Muscle layer of colon (tissue), 2 donors: Measurements from ENCODE around the gene SLC6A1.

Experiments used
- H3K27ac ChIP-seq: one replicate; pipeline ENCODE4 v1.7.0; 2013; ENCODE audit warnings: low read depth, mild to moderate bottlenecking, low read length, moderate library complexity
- H3K27me3 ChIP-seq, 2 donors: one replicate each; pipeline ENCODE4 v1.7.0; 2013; ENCODE audit warnings: low read length in 2 of 2, mild to moderate bottlenecking in 2 of 2; ENCODE audit not compliant: insufficient read depth in 2 of 2, control insufficient read depth in 1 of 2
- H3K36me3 ChIP-seq: one replicate; pipeline ENCODE4 v1.7.0; 2013; ENCODE audit warnings: mild to moderate bottlenecking, low read length; ENCODE audit not compliant: insufficient read depth
- H3K4me1 ChIP-seq: one replicate; pipeline ENCODE4 v1.7.0; 2013; ENCODE audit warnings: mild to moderate bottlenecking, low read length; ENCODE audit not compliant: insufficient read depth
- H3K4me3 ChIP-seq, 2 donors: one replicate each; pipeline ENCODE4 v1.7.0; 2013; ENCODE audit warnings: low read length in 2 of 2, low read depth in 1 of 2, mild to moderate bottlenecking in 1 of 2, moderate library complexity in 1 of 2
- H3K9ac ChIP-seq: one replicate; pipeline ENCODE4 v1.7.0; 2013; ENCODE audit warnings: low read length
- H3K9me3 ChIP-seq: one replicate; pipeline ENCODE4 v1.7.0; 2013; ENCODE audit warnings: mild to moderate bottlenecking, low read length
- donor health status: abdominal sarcoma.
- donor health status: Adenocarcinoma of cecum.

Gene SLC6A1

DNA sequence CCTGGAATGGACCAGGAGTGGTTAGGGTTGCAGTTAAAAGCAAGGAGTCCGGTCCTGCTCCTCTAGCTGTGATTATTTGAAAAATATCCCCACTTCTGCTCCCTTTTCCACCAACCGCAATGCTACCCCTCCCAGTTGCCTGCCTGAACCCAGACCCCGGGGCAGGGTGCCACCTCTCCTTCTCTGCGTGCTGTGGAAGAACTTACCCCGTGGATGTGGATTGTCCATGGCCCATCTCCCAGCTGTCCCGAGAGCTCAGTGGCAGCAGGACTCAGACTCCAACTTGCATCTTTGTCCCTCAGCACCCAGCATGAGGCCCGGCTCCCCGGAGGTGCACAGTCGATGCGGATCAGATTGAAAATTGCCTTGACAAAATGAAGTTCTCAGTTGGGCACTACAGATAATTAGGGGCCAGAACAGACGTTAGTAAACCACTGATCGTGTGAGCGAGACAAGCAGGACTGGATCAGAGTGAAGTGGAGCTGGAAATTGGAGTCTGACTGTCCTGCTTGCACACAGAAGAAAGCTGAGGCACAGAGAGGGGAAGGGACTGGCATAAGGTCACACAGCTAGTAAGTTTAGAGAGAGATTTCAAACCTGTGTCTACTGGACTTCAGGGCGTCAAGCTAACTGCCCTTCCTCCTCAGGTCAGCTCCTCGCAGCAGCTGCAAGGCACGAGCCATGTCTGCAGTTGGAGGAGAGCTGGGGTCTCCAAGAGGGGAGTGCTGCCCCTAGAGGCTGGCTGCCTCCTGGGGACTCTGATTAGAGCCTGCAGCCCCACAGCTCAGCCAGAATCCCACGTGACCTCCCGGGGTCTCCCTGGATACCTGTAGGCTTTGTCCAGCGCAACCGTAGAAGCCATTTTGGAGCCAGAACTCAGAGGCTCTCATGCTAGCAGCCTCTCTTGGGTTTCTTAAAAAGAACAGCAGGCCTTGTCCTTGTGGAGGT lies 14.7 kb downstream of the SLC6A1 start:
- Histone ChIP-seq H3K27me3 (no peaks in the 10 kb centered on the region), H3K36me3 (no peaks in the 10 kb centered on the region), H3K4me3 (no peak overlapping the region), H3K27ac (no peak overlapping the region), H3K4me1 (no peaks in the 10 kb centered on the region), H3K9me3 (no peaks in the 10 kb centered on the region), H3K9ac (no peak overlapping the region)

DNA sequence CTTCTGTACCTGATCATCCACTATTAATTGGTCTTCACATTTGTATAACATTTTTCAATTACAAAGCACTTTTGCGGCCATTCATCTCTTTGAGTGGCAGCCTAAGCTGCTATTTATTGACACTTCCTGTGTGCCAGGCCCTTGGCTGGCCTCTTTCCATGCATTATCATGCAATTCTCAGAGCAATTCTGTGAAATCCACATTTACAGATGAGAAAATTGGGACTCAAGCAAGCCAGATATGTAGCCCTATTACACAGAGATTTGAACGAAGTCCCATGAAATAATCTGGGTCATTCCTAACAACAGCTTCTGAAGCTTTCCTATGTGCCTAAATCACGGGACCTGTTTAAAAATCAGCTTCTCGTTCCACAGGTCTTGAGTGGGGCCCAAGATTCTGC lies 17.4 kb downstream of the SLC6A1 start:
- Histone ChIP-seq H3K4me1 (no peaks in the 10 kb centered on the region), H3K36me3 (no peaks in the 10 kb centered on the region), H3K27ac (no peak overlapping the region), H3K27me3 (no peaks in the 10 kb centered on the region), H3K9ac (no peak overlapping the region), H3K4me3 (no peak overlapping the region), H3K9me3 (no peaks in the 10 kb centered on the region)

DNA sequence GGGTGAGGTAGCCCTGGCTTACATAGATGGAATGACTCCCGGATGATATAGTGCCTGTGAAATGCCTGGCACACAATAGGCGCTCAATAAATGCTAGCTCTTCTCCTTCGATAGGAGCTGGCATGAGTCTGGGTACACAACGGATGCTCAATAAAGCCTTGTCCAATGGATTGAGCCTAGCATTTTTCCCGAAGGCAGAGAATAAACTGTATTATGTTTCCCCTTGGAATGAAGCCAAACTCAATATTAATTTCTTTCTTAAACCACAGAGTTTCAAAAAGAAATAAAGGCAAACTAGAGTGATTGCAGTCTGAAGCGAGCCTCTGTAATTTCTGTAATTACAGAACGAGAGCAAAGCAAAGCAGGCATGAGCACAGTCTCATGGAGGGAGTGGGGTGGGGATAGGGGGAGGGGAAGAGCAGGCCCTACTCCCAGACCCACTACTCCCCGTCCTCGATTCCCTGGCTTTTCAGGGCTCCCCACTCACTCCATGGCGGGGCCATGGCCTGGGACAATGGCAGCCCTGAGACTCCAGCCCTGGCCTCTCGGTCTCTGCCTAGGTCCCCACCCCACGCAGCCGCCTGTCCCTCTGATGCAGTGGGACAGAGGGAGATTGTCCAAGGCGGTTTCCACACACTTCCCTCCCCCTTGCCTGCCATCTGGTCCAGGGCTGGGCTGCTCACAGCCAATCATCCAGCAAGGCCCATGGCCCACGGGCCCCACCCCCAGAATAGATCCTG lies 18.0 kb downstream of the SLC6A1 start:
- Histone ChIP-seq H3K4me1 (no peaks in the 10 kb centered on the region), H3K9ac (no peak overlapping the region), H3K36me3 (no peaks in the 10 kb centered on the region), H3K27ac (no peak overlapping the region), H3K9me3 (no peaks in the 10 kb centered on the region), H3K4me3 (no peak overlapping the region), H3K27me3 (no peaks in the 10 kb centered on the region)

DNA sequence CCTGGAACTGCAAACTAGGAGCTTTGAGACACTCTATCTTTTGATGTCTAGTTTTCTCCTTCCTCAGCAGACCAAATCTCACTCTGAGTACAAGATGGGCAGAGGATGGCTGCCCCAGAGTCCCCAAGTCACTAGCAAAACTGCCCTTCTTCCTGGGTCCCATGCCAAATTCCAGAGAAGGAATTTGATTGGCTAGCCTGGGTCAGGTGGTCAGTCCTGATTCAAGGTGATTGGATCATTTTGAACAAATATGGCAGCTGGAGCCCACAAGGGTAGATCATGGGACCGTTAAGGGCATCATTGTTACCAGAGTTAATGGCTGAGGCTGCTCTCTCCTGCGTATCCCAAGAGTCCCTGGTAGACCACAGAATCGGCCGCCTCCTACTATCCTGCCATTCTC lies 21.7 kb downstream of the SLC6A1 start:
- Histone ChIP-seq H3K4me3 (no peak overlapping the region), H3K36me3 (no peaks in the 10 kb centered on the region), H3K27ac (no peak overlapping the region), H3K27me3 (no peaks in the 10 kb centered on the region), H3K4me1 (no peaks in the 10 kb centered on the region), H3K9ac (no peak overlapping the region), H3K9me3 (no peaks in the 10 kb centered on the region)

DNA sequence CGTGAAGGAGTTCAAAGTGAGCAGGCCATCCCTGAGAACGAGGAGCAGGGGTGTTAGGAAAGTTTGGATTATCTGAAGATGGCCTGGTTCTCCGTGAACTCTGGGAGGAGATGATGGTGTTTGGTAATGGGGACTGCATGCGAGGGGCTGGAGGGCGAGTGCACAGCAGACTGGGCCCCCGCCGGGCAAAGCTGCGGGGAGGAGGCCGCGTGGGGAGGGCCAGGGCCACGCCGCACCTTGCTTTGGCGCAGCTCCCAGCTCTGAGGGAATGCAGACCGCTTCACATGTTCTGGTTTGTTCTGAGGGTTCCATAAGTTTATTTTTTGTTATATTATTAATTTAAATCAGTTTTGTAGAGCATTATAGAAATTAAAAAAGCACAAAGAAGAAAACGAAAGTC lies 22.2 kb downstream of the SLC6A1 start:
- no peaks in the 10 kb centered on the region for H3K27me3 ChIP-seq
- H3K9me3 ChIP-seq: no peaks in the 10 kb centered on the region
- H3K4me3 ChIP-seq: no peak overlapping the region
- no peak overlapping the region for H3K27ac ChIP-seq
- H3K4me1 ChIP-seq: no peaks in the 10 kb centered on the region
- no peak overlapping the region for H3K9ac ChIP-seq
- no peaks in the 10 kb centered on the region for H3K36me3 ChIP-seq

DNA sequence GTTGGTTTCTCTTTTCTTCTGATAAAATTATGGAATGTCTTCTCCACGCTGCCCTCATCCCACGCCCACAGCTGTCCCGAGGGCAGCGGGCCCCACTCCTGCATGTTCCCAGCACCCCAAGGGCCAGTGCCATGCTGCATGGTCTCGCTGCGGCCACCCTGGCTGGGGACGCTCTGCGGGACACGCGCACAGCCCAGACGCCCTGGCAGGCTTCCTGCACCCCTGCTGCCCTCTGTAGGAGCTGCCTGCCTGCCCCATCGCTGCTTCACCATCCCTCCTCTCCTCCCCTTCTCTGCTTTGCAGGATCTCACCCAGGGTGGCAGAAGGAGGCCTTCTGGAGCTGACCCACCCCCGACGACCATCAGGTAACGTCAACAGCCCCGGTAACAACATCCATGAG lies 22.8 kb downstream of the SLC6A1 start:
- no peaks in the 10 kb centered on the region for H3K9me3 ChIP-seq
- H3K36me3 ChIP-seq: no peaks in the 10 kb centered on the region
- H3K27ac ChIP-seq: no peak overlapping the region
- H3K4me3 ChIP-seq: no peak overlapping the region
- no peaks in the 10 kb centered on the region for H3K27me3 ChIP-seq
- no peak overlapping the region for H3K9ac ChIP-seq
- no peaks in the 10 kb centered on the region for H3K4me1 ChIP-seq

DNA sequence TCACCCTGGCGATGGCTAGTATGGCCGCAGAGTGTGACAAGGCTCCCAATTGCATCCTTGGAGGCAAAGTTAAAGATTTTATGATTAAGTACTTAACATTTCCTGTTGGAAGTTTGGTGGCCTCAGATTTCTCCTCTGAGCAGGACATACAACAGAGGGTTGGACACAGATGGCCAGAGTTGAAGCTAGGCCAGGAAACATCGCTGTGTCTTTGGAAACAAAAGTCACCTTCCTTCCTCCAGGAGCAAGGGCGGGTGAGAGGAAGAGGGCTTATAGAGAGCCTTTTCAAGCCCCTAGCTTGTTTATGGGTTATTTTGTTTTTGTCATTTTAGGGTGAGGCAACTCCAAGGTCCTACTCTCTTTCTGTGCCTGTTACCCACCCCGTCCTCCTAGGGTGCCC lies 24.2 kb downstream of the SLC6A1 start:
- H3K4me1 ChIP-seq: no peaks in the 10 kb centered on the region
- no peaks in the 10 kb centered on the region for H3K36me3 ChIP-seq

DNA sequence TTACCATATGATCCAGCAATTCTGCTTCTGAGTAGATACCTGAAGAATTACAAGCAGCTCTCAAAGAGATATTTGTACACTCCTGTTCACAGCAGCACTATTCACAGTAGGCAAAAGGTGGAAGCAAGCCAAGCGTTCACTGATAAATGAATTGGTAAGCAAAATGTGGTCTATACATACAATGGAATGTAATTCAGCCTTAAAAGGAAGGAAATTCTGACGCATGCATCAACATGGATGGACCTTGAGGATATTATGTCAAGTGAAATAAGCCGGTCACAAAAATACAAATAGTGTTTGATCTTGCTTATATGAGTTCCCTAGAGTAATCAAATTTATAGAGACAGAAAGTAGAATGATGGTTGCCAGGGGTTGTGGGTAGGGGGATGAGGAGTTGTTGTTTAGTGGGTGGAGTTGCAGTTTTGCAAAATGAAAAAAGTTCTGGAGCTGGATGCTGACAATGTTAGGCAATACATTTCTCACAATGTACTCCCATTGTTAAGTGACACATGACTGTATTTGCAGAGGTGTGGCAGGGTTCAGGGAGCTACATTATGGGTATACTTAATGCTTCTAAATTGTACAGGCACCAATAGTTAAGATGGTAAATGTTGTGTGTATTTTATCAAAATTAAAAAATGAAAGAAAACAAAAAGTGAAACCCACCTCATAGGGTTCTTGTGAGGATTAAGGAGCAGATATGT lies 26.7 kb downstream of the SLC6A1 start:
- Histone ChIP-seq H3K9me3 (no peaks in the 10 kb centered on the region), H3K4me3 (no peak overlapping the region), H3K27me3 (no peaks in the 10 kb centered on the region), H3K27ac (no peak overlapping the region), H3K36me3 (no peaks in the 10 kb centered on the region), H3K9ac (no peak overlapping the region), H3K4me1 (no peaks in the 10 kb centered on the region)

More for the DNA sequence above, 24.2 kb downstream of the SLC6A1 start:
- no peaks in the 10 kb centered on the region for H3K9me3 ChIP-seq
- H3K9ac ChIP-seq: no peak overlapping the region
- no peak overlapping the region for H3K27ac ChIP-seq
- H3K27me3 ChIP-seq: no peaks in the 10 kb centered on the region
- no peak overlapping the region for H3K4me3 ChIP-seq

DNA sequence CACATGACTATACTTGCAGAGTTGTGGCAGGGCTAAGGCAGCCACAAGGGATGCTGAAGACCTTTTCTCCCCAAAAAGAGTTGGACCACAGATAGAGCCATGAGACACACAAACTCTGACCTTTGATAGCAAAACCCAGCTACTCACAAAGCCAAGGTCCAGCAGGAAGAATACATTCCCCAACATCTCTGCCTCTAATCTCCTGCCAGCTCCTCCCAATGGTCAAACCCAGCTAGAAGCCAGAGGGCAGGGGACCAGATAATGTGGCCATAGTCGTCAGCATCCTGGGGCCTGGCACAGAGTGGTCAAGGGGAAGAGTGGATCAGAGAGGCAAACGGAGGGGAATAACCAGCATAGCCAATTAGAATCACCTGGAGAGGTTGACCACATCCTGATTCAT lies 28.2 kb downstream of the SLC6A1 start:
- no peaks in the 10 kb centered on the region for H3K4me1 ChIP-seq
- no peak overlapping the region for H3K27ac ChIP-seq
- H3K36me3 ChIP-seq: no peaks in the 10 kb centered on the region
- no peaks in the 10 kb centered on the region for H3K27me3 ChIP-seq
- no peaks in the 10 kb centered on the region for H3K9me3 ChIP-seq
- no peak overlapping the region for H3K9ac ChIP-seq
- H3K4me3 ChIP-seq: no peak overlapping the region

DNA sequence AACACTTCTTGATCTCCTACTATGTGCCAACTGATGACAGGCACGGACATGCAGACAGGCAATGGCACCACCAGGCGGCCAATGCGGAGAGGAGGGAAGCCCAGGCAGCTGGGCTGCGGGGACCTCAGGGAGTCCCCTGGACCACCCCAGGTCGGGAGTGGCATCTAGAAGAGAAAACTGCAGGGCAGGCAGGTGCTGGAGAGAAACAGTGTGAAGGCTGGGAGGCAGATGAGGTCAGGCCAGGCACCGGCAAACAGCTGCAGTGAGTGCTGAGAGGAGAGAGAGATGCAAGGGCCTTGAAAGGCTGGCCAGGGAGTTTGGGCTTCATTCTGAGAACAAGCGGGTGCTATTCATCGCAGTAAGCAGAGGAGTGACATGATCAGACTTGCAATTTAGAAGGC lies 29.1 kb downstream of the SLC6A1 start:
- Histone ChIP-seq H3K27ac (no peak overlapping the region), H3K4me1 (no peaks in the 10 kb centered on the region), H3K4me3 (no peak overlapping the region), H3K36me3 (no peaks in the 10 kb centered on the region), H3K9me3 (no peaks in the 10 kb centered on the region), H3K9ac (no peak overlapping the region), H3K27me3 (no peaks in the 10 kb centered on the region)

DNA sequence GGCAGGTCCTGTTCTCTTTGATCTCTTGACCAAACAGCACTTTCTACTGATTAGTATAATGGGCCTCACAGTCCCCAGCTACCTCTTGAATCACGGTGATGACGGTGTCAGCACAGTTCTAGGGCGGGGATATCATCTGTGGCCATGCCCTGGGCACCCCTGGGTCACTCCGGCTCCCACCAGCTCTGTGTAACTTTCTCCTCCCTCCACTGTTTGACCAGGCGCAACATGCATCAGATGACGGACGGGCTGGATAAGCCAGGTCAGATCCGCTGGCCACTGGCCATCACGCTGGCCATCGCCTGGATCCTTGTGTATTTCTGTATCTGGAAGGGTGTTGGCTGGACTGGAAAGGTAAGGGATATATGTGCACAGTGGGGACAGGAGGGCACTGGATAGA lies 29.6 kb downstream of the SLC6A1 start:
- H3K27me3 ChIP-seq: no peaks in the 10 kb centered on the region
- no peaks in the 10 kb centered on the region for H3K9me3 ChIP-seq
- no peak overlapping the region for H3K4me3 ChIP-seq
- H3K9ac ChIP-seq: no peak overlapping the region
- no peaks in the 10 kb centered on the region for H3K36me3 ChIP-seq
- H3K27ac ChIP-seq: no peak overlapping the region
- no peaks in the 10 kb centered on the region for H3K4me1 ChIP-seq
